Ovary (tissue), 3 donors: ENCODE data around the gene POLDIP3.
"Not testable (repeated sequence)": the region's sequence is repeated elsewhere in the genome, so short reads cannot be mapped to it uniquely, and the experiment has no call there.

Experiments used
- EP300 ChIP-seq: sonication (generic); formaldehyde crosslinking; IDR thresholded peaks from one replicate; pipeline ENCODE4 v1.6.1; 2017; ENCODE audit warnings: antibody characterized with exemption
- POLR2A ChIP-seq: fragments of 450-650 bp; IDR thresholded peaks from one replicate; pipeline ENCODE4 v1.6.1; 2017; ENCODE audit warnings: antibody characterized with exemption, mild to moderate bottlenecking, moderate library complexity
- TF ChIP-seq, protein P1 (sequence below), 3 donors: fragments of 450-650 bp in 2 of 3; fragments of 200-600 bp in 1 of 3; IDR thresholded peaks; one replicate each; pipeline versions ENCODE4 v1.5.1 to v1.8.0; 2016 to 2022; ENCODE audit warnings: antibody characterized with exemption in 3 of 3, mild to moderate bottlenecking in 1 of 3
- donor health status: DM: no; HTN: no; CAD: no.

DNA sequence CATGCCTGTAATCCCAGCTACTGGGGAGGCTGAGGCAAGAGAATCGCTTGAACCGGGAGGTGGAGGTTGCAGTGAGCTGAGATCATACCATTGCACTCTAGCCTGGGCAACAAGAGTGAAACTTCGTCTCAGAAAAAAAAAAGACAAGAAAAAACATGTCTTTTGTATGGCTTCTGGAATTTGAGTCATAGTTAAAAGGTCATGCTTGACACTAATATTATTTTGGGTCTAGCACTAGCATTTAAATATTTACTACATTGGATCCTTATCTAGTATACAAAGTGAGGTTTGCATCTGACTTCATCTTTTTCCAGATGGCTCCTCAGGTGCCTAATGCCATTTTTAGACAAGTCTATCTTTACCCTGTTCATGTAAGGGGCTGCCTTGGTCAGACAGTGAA is 50.7 kb downstream of the POLDIP3 start:
- TF ChIP-seq POLR2A, EP300: not testable (repeated sequence)
- TF ChIP-seq, protein P1, sequence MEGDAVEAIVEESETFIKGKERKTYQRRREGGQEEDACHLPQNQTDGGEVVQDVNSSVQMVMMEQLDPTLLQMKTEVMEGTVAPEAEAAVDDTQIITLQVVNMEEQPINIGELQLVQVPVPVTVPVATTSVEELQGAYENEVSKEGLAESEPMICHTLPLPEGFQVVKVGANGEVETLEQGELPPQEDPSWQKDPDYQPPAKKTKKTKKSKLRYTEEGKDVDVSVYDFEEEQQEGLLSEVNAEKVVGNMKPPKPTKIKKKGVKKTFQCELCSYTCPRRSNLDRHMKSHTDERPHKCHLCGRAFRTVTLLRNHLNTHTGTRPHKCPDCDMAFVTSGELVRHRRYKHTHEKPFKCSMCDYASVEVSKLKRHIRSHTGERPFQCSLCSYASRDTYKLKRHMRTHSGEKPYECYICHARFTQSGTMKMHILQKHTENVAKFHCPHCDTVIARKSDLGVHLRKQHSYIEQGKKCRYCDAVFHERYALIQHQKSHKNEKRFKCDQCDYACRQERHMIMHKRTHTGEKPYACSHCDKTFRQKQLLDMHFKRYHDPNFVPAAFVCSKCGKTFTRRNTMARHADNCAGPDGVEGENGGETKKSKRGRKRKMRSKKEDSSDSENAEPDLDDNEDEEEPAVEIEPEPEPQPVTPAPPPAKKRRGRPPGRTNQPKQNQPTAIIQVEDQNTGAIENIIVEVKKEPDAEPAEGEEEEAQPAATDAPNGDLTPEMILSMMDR (IDR thresholded peaks at IDR 0.05) = not testable (repeated sequence)
